HepG2 (cell line): ENCODE data around the gene ANO6. TPM values are rescaled to one million over a fixed set of nuclear protein-coding genes. Genes with fewer than 3 reads are reported as not detected.

Experiments
- ATAC-seq: fragments of 200-7000 bp; cut with Tn5 transposase; 3 replicates; pipeline ENCODE4 v1.9.1; 2020; ENCODE audit warnings: mild to moderate bottlenecking, moderate library complexity
- BruUV-seq: library from RNA; stranded (reverse); fragments of 400-500 nt; replicated peaks from 2 replicates; lab custom pipeline; 2021; lab: Mats Ljungman, UMichigan
- CTCF ChIA-PET: fragments of 300-600 bp; formaldehyde crosslinking; extraction: SDS; loops from one replicate; lab custom pipeline; 2021; ENCODE audit warnings: low total read pairs, inconsistent platforms, low intra/inter-chr PET ratio; lab: Yijun Ruan, JAX
- POLR2A ChIA-PET: fragments of 350-600 bp; sonication (Branson Sonifier 250); formaldehyde crosslinking; loops from one replicate; lab custom pipeline; 2020; ENCODE audit warnings: antibody characterized with exemption, inconsistent platforms; lab: Yijun Ruan, JAX
- DNase-seq: peaks from one replicate; pipeline ENCODE4 v3.0.0-alpha.2; 2015; ENCODE audit warnings: low spot score
- FAIRE-seq: peaks from 3 replicates; lab custom pipeline; 2011; peaks lifted over from hg19 to GRCh38; lab: Jason Lieb, UNC
- H2AFZ ChIP-seq: one replicate; pipeline ENCODE4 v1.6.1; 2011; ENCODE audit warnings: low read length, inconsistent platforms
- H3K27ac ChIP-seq: fragments of 300-600 bp; 3 replicates; pipeline ENCODE4 v1.8.0; 2011; ENCODE audit warnings: mixed run types, mild to moderate bottlenecking, mixed read lengths, low read length, inconsistent platforms; ENCODE audit not compliant: insufficient read depth; ENCODE audit errors: extremely low read length
- H3K27me3 ChIP-seq, 2 experiments: fragments of 200-600 bp in 1 of 2; 2 replicates in 1 of 2; 3 replicates in 1 of 2; pipeline versions ENCODE4 v1.6.0 to v1.8.0; 2011; ENCODE audit warnings: low read length in 2 of 2, mild to moderate bottlenecking in 2 of 2, moderate library complexity in 2 of 2, inconsistent platforms in 1 of 2; ENCODE audit not compliant: insufficient read depth in 2 of 2, control insufficient read depth in 1 of 2
- H3K36me3 ChIP-seq, 2 experiments: fragments of 200-600 bp in 1 of 2; replicated peaks in 1 of 2; 2 replicates in 1 of 2; 3 replicates in 1 of 2; pipeline versions ENCODE4 v1.5.1 to v1.8.0; 2011; ENCODE audit warnings: low read length in 2 of 2, inconsistent platforms in 1 of 2; ENCODE audit not compliant: insufficient read depth in 2 of 2, control insufficient read depth in 1 of 2
- H3K4me1 ChIP-seq: 2 replicates; pipeline ENCODE4 v1.5.1; 2012; ENCODE audit warnings: low read length, inconsistent platforms; ENCODE audit not compliant: insufficient read depth
- H3K4me2 ChIP-seq: 2 replicates; pipeline ENCODE4 v1.6.0; 2011; ENCODE audit warnings: low read depth, low read length, inconsistent platforms
- H3K4me3 ChIP-seq, 3 experiments: fragments of 200-600 bp in 1 of 3; sonication (generic), shearing (Covaris generic) in 1 of 3; replicated peaks in 1 of 3; 2 replicates each; pipeline ENCODE4 v1.5.1; 2011 to 2016; ENCODE audit warnings: low read length in 3 of 3, inconsistent platforms in 2 of 3, low read depth in 2 of 3, mild to moderate bottlenecking in 2 of 3, control low read depth in 1 of 3, mixed read lengths in 1 of 3; ENCODE audit not compliant: insufficient read depth in 1 of 3
- H3K79me2 ChIP-seq: one replicate; pipeline ENCODE4 v1.6.1; 2011; ENCODE audit warnings: low read length, inconsistent platforms; ENCODE audit not compliant: insufficient read depth
- H3K9ac ChIP-seq: 2 replicates; pipeline ENCODE4 v1.6.0; 2011; ENCODE audit warnings: mild to moderate bottlenecking, low read depth, low read length, inconsistent platforms; ENCODE audit not compliant: insufficient read depth
- H3K9me3 ChIP-seq: 2 replicates; pipeline ENCODE4 v1.5.1; 2012; ENCODE audit warnings: mild to moderate bottlenecking, low read length
- H4K20me1 ChIP-seq: 2 replicates; pipeline ENCODE4 v1.6.0; 2011; ENCODE audit warnings: inconsistent platforms, mild to moderate bottlenecking, low read length, moderate library complexity; ENCODE audit not compliant: insufficient read depth
- ARNTL ChIP-seq: sonication (generic); formaldehyde crosslinking; IDR thresholded peaks from 2 replicates; pipeline ENCODE4 v1.4.0; 2020; ENCODE audit warnings: mild to moderate bottlenecking, missing genetic modification reagents
- CCDC6 ChIP-seq: sonication (generic); formaldehyde crosslinking; IDR thresholded peaks from 2 replicates; pipeline ENCODE4 v1.8.1; 2022; ENCODE audit warnings: mild to moderate bottlenecking, missing genetic modification reagents, moderate library complexity
- JUN ChIP-seq: sonication (generic); formaldehyde crosslinking; IDR thresholded peaks from 2 replicates; pipeline ENCODE4 v1.4.0; 2020; ENCODE audit warnings: mild to moderate bottlenecking, missing genetic modification reagents
- SMAD3 ChIP-seq: sonication (generic); formaldehyde crosslinking; IDR thresholded peaks from 2 replicates; pipeline ENCODE4 v1.4.0; 2020; ENCODE audit warnings: missing genetic modification reagents
- TARDBP ChIP-seq: sonication (generic); formaldehyde crosslinking; IDR thresholded peaks from 2 replicates; pipeline ENCODE4 v1.8.0; 2022; ENCODE audit warnings: mild to moderate bottlenecking, missing genetic modification reagents
- ZC3H13 ChIP-seq: sonication (generic); formaldehyde crosslinking; IDR thresholded peaks from 2 replicates; pipeline ENCODE4 v1.8.1; 2023; ENCODE audit warnings: mild to moderate bottlenecking, missing genetic modification reagents, moderate library complexity
- ZNF121 ChIP-seq: sonication (generic); formaldehyde crosslinking; IDR thresholded peaks from 2 replicates; pipeline ENCODE4 v1.5.0; 2020; ENCODE audit warnings: mild to moderate bottlenecking, missing genetic modification reagents
- ZNF230 ChIP-seq: sonication (generic); formaldehyde crosslinking; IDR thresholded peaks from 2 replicates; pipeline ENCODE4 v1.4.0; 2020; ENCODE audit warnings: mild to moderate bottlenecking, missing genetic modification reagents
- ZNF34 ChIP-seq: sonication (generic); formaldehyde crosslinking; IDR thresholded peaks from 2 replicates; pipeline ENCODE4 v1.4.0; 2020; ENCODE audit warnings: mild to moderate bottlenecking, missing genetic modification reagents, borderline replicate concordance
- ZSCAN12 ChIP-seq: sonication (generic); formaldehyde crosslinking; IDR thresholded peaks from 2 replicates; pipeline ENCODE4 v1.9.0; 2021; ENCODE audit warnings: mild to moderate bottlenecking, missing genetic modification reagents
- WGBS: methylation state at CpG from one replicate; pipeline ENCODE4 v1.1.6; 2017; ENCODE audit warnings: low lambda C conversion rate; 5-methylcytosine and 5-hydroxymethylcytosine counted together
- in situ Hi-C: cut with HindIII; loops from 2 replicates; pipeline ENCODE4 v1.10.0; 2017; ENCODE audit warnings: low pct_unique_long_range_greater_than_20kb; ENCODE audit not compliant: extremely low pct_ligation_motif_present
- intact Hi-C: fragments of 100-400 bp; cut with micrococcal nuclease; formaldehyde crosslinking; loops from one replicate; pipeline ENCODE4 v1.10.0; 2022; ENCODE audit not compliant: unreplicated experiment
- polyA plus RNA-seq, 8 experiments: library from polyadenylated mRNA; depleted of rRNA in 3 of 8; stranded (reverse) in 7 of 8; unstranded in 1 of 8; fragments of >200 nt; fragmentation: Illumina TruSeq in 4 of 8; extraction: Trizol in 4 of 8; gene quantifications; 2 replicates each; pipeline versions ENCODE4 v1.2.1 to v1.2.3, GENCODE V29; 2011 to 2016; ENCODE audit warnings: low read depth in 4 of 8, missing spikeins in 1 of 8, mixed read lengths in 1 of 8; ENCODE audit not compliant: insufficient read depth in 1 of 8
- total RNA-seq, 5 experiments: library from RNA; depleted of rRNA; stranded (reverse); fragments of >200 nt; fragmentation: Illumina TruSeq; extraction: Trizol; gene quantifications; 2 replicates each; pipeline ENCODE4 v1.2.3, GENCODE V29; 2016; ENCODE audit warnings: low read depth in 1 of 5
- TF ChIP-seq, protein P1 (sequence below): sonication (generic); formaldehyde crosslinking; IDR thresholded peaks from 2 replicates; pipeline ENCODE4 v1.8.1; 2023; ENCODE audit warnings: mild to moderate bottlenecking, missing genetic modification reagents
- TF ChIP-seq, protein P2 (sequence below): sonication (generic); formaldehyde crosslinking; IDR thresholded peaks from 2 replicates; pipeline ENCODE4 v1.8.1; 2022; ENCODE audit warnings: mild to moderate bottlenecking, missing genetic modification reagents
- TF ChIP-seq, protein P3 (sequence below): sonication (generic); formaldehyde crosslinking; IDR thresholded peaks from 2 replicates; pipeline ENCODE4 v1.4.0; 2020; ENCODE audit warnings: missing genetic modification reagents, borderline replicate concordance
- TF ChIP-seq, protein P4 (sequence below): sonication (generic); formaldehyde crosslinking; IDR thresholded peaks from 2 replicates; pipeline ENCODE4 v1.5.0; 2020; ENCODE audit warnings: missing genetic modification reagents
- TF ChIP-seq, protein P5 (sequence below): IDR thresholded peaks from 2 replicates; pipeline ENCODE4 v1.6.1; 2016; ENCODE audit warnings: missing genetic modification reagents, missing compliant biosample characterization
- TF ChIP-seq, protein P6 (sequence below): IDR thresholded peaks from 2 replicates; pipeline ENCODE4 v1.4.0; 2020; ENCODE audit warnings: mild to moderate bottlenecking, missing genetic modification reagents

Gene ANO6
- total and polyA plus RNA-seq, 2 of the 13 experiments (the other 11 are each of a cell fraction or from before 2014, with no cell fraction given), result 37.8 to 57.1 TPM

DNA sequence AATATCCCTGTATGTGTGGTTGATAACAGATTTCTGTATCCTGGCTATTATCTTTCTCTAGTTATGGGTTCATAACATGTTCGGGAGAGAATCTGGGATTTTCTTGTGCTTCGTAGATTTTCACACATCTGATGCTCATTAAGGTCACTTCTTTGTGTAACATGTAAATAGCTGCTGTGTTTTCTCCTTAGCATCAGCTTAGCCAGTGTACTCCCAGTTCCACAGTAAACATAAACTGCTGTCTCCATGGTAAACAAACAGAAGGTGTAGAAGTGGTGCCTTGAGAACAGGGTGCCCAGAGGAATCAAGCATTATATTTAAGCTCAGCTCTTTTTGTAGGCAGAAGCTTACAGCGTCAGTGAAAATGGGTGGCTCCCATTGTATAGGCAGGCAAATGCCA, 88.0 kb downstream of the ANO6 start:
- H3K4me2 ChIP-seq, result no peak overlapping the region
- no peak overlapping the region for H2AFZ ChIP-seq
- H3K36me3 ChIP-seq, result peaks cover 0 to 3% of the 10 kb centered on the region in 2 experiments; a peak in 3 of 5 replicates
- POLR2A ChIA-PET, result no interaction called here
- in situ Hi-C loops (no loop called here), intact Hi-C loops (no loop called here)
- no peaks in the 10 kb centered on the region for H3K9me3 ChIP-seq
- no peaks in the 10 kb centered on the region for H3K4me1 ChIP-seq
- CTCF ChIA-PET, result no interaction called here
- FAIRE-seq (no peak), ATAC-seq (no peak), DNase-seq (no peak)
- no peaks in the 10 kb centered on the region for H3K27me3 ChIP-seq
- 100% methylated on average over 3 of the region's 3 CpGs for WGBS
- H3K27ac ChIP-seq, result no peak overlapping the region
- H3K79me2 ChIP-seq, result peaks cover 3% of the 10 kb centered on the region
- no peak overlapping the region for H3K9ac ChIP-seq
- H3K4me3 ChIP-seq, result no peak overlapping the region
- H4K20me1 ChIP-seq, result no peaks in the 10 kb centered on the region
- no TSS peak for BruUV-seq
- TF ChIP-seq, protein P1, sequence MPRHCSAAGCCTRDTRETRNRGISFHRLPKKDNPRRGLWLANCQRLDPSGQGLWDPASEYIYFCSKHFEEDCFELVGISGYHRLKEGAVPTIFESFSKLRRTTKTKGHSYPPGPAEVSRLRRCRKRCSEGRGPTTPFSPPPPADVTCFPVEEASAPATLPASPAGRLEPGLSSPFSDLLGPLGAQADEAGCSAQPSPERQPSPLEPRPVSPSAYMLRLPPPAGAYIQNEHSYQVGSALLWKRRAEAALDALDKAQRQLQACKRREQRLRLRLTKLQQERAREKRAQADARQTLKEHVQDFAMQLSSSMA, result no peak
- TF ChIP-seq ARNTL (no peak), SMAD3 (CRISPR knock-in tag) (no peak), ZNF230 (CRISPR knock-in tag) (no peak), JUN (CRISPR knock-in tag) (no peak), ZNF121 (CRISPR knock-in tag) (no peak), CCDC6 (CRISPR knock-in tag) (no peak), TARDBP (CRISPR knock-in tag) (no peak), ZNF34 (CRISPR knock-in tag) (no peak), ZSCAN12 (CRISPR knock-in tag) (no peak), ZC3H13 (CRISPR knock-in tag) (no peak)
- TF ChIP-seq, protein P2, sequence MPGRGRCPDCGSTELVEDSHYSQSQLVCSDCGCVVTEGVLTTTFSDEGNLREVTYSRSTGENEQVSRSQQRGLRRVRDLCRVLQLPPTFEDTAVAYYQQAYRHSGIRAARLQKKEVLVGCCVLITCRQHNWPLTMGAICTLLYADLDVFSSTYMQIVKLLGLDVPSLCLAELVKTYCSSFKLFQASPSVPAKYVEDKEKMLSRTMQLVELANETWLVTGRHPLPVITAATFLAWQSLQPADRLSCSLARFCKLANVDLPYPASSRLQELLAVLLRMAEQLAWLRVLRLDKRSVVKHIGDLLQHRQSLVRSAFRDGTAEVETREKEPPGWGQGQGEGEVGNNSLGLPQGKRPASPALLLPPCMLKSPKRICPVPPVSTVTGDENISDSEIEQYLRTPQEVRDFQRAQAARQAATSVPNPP (CRISPR knock-in tag), result no peak
- TF ChIP-seq, protein P3, sequence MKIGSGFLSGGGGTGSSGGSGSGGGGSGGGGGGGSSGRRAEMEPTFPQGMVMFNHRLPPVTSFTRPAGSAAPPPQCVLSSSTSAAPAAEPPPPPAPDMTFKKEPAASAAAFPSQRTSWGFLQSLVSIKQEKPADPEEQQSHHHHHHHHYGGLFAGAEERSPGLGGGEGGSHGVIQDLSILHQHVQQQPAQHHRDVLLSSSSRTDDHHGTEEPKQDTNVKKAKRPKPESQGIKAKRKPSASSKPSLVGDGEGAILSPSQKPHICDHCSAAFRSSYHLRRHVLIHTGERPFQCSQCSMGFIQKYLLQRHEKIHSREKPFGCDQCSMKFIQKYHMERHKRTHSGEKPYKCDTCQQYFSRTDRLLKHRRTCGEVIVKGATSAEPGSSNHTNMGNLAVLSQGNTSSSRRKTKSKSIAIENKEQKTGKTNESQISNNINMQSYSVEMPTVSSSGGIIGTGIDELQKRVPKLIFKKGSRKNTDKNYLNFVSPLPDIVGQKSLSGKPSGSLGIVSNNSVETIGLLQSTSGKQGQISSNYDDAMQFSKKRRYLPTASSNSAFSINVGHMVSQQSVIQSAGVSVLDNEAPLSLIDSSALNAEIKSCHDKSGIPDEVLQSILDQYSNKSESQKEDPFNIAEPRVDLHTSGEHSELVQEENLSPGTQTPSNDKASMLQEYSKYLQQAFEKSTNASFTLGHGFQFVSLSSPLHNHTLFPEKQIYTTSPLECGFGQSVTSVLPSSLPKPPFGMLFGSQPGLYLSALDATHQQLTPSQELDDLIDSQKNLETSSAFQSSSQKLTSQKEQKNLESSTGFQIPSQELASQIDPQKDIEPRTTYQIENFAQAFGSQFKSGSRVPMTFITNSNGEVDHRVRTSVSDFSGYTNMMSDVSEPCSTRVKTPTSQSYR (CRISPR knock-in tag), result no peak
- TF ChIP-seq, protein P4, sequence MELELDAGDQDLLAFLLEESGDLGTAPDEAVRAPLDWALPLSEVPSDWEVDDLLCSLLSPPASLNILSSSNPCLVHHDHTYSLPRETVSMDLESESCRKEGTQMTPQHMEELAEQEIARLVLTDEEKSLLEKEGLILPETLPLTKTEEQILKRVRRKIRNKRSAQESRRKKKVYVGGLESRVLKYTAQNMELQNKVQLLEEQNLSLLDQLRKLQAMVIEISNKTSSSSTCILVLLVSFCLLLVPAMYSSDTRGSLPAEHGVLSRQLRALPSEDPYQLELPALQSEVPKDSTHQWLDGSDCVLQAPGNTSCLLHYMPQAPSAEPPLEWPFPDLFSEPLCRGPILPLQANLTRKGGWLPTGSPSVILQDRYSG (CRISPR knock-in tag), result no peak
- TF ChIP-seq, protein P5, sequence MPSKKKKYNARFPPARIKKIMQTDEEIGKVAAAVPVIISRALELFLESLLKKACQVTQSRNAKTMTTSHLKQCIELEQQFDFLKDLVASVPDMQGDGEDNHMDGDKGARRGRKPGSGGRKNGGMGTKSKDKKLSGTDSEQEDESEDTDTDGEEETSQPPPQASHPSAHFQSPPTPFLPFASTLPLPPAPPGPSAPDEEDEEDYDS (CRISPR knock-in tag), result no peak
- TF ChIP-seq, protein P6, sequence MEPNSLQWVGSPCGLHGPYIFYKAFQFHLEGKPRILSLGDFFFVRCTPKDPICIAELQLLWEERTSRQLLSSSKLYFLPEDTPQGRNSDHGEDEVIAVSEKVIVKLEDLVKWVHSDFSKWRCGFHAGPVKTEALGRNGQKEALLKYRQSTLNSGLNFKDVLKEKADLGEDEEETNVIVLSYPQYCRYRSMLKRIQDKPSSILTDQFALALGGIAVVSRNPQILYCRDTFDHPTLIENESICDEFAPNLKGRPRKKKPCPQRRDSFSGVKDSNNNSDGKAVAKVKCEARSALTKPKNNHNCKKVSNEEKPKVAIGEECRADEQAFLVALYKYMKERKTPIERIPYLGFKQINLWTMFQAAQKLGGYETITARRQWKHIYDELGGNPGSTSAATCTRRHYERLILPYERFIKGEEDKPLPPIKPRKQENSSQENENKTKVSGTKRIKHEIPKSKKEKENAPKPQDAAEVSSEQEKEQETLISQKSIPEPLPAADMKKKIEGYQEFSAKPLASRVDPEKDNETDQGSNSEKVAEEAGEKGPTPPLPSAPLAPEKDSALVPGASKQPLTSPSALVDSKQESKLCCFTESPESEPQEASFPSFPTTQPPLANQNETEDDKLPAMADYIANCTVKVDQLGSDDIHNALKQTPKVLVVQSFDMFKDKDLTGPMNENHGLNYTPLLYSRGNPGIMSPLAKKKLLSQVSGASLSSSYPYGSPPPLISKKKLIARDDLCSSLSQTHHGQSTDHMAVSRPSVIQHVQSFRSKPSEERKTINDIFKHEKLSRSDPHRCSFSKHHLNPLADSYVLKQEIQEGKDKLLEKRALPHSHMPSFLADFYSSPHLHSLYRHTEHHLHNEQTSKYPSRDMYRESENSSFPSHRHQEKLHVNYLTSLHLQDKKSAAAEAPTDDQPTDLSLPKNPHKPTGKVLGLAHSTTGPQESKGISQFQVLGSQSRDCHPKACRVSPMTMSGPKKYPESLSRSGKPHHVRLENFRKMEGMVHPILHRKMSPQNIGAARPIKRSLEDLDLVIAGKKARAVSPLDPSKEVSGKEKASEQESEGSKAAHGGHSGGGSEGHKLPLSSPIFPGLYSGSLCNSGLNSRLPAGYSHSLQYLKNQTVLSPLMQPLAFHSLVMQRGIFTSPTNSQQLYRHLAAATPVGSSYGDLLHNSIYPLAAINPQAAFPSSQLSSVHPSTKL, result no peak
